HG02571 (cell line): ENCODE measurements around the gene HEY2.
"Not testable (repeated sequence)": the region's sequence is repeated elsewhere in the genome, so short reads cannot be mapped to it uniquely, and the experiment has no call there.

Experiments
- ATAC-seq: cut with Tn5 transposase; IDR thresholded peaks from one replicate; pipeline ENCODE4 v1.9.1; 2021; ENCODE audit warnings: mild to moderate bottlenecking, moderate library complexity; ENCODE audit not compliant: unreplicated experiment

Gene HEY2

GRCh38 chr6:125794342-125795137 is 45.1 kb downstream of the HEY2 start:
- no peak for ATAC-seq

- ATAC-seq, result no peak
Measured at GRCh38 chr6:125795301-125795700, 45.9 kb downstream of the HEY2 start.

- ATAC-seq, result no peak
Measured at GRCh38 chr6:125797120-125797885, 47.9 kb downstream of the HEY2 start.

- no peak for ATAC-seq
Measured at GRCh38 chr6:125797886-125798444, 48.5 kb downstream of the HEY2 start.

GRCh38 chr6:125798734-125799508 is 49.5 kb downstream of the HEY2 start:
- peak; percentile 94 for ATAC-seq

- ATAC-seq, result no peak
Measured at GRCh38 chr6:125802383-125802782, 53.0 kb downstream of the HEY2 start.

- ATAC-seq, result no peak
Measured at GRCh38 chr6:125802943-125803377, 53.5 kb downstream of the HEY2 start.

- peak; percentile 54 for ATAC-seq
Measured at GRCh38 chr6:125804264-125804663, 54.8 kb downstream of the HEY2 start.

- not testable (repeated sequence) for ATAC-seq
Measured at GRCh38 chr6:125804866-125805425, 55.5 kb downstream of the HEY2 start.

GRCh38 chr6:125806813-125807212 is 57.4 kb downstream of the HEY2 start:
- no peak for ATAC-seq

- ATAC-seq, result peak; percentile 40
Measured at GRCh38 chr6:125807293-125807692, 57.9 kb downstream of the HEY2 start.

GRCh38 chr6:125808060-125808459 is 58.6 kb downstream of the HEY2 start:
- no peak for ATAC-seq

- no peak for ATAC-seq
Measured at GRCh38 chr6:125808591-125808990, 59.2 kb downstream of the HEY2 start.

- ATAC-seq, result no peak
Measured at GRCh38 chr6:125809570-125810170, 60.2 kb downstream of the HEY2 start.

GRCh38 chr6:125810445-125810844 is 61.0 kb downstream of the HEY2 start:
- no peak for ATAC-seq
